Endothelial cell of umbilical vein (primary cell): ENCODE data around the gene TRIM59. TPM values are rescaled to one million over a fixed set of nuclear protein-coding genes. Genes with fewer than 3 reads are reported as not detected.

Source experiments
- BruUV-seq: library from RNA; stranded (reverse); fragments of 400-500 nt; replicated peaks from 2 replicates; lab custom pipeline; 2021; lab: Mats Ljungman, UMichigan
- CTCF ChIA-PET: fragments of 300-600, 350-600 bp; sonication (Branson Sonifier 250); formaldehyde crosslinking; loops from one replicate; lab custom pipeline; 2021; ENCODE audit warnings: antibody characterized with exemption, inconsistent platforms; lab: Charles Lee
- POLR2A ChIA-PET: fragments of 300-600, 350-600 bp; sonication (Branson Sonifier 250); formaldehyde crosslinking; loops from one replicate; lab custom pipeline; 2021; ENCODE audit warnings: antibody characterized with exemption, inconsistent platforms; lab: Charles Lee
- DNase-seq: peaks from one replicate; pipeline ENCODE4 v3.0.0-alpha.2; 2011; ENCODE audit warnings: low read depth, low spot score
- FAIRE-seq: peaks from 2 replicates; lab custom pipeline; 2011; peaks lifted over from hg19 to GRCh38; lab: Jason Lieb, UNC
- H2AFZ ChIP-seq: 2 replicates; pipeline ENCODE4 v1.6.0; 2012; ENCODE audit warnings: low read depth, low read length, control low read depth, inconsistent platforms
- H3K27ac ChIP-seq: 2 replicates; pipeline ENCODE4 v1.5.1; 2011; ENCODE audit warnings: low read depth, mild to moderate bottlenecking, control low read depth, low read length, moderate library complexity; ENCODE audit not compliant: insufficient read depth
- H3K27me3 ChIP-seq, 2 experiments: 2 replicates each; pipeline versions ENCODE4 v1.6.0 to v1.6.1; 2011; ENCODE audit warnings: low read length in 2 of 2, mixed read lengths in 1 of 2; ENCODE audit not compliant: control insufficient read depth in 2 of 2, insufficient read depth in 2 of 2
- H3K36me3 ChIP-seq, 2 experiments: 2 replicates in 1 of 2; 3 replicates in 1 of 2; pipeline ENCODE4 v1.5.1; 2011; ENCODE audit warnings: low read length in 2 of 2, mild to moderate bottlenecking in 1 of 2, moderate library complexity in 1 of 2; ENCODE audit not compliant: control insufficient read depth in 2 of 2, insufficient read depth in 2 of 2; ENCODE audit errors: extremely low read depth in 1 of 2
- H3K4me1 ChIP-seq: 3 replicates; pipeline ENCODE4 v1.5.1; 2011; ENCODE audit warnings: mild to moderate bottlenecking, low read length; ENCODE audit not compliant: control insufficient read depth, insufficient read depth; ENCODE audit errors: extremely low read depth
- H3K4me2 ChIP-seq: 2 replicates; pipeline ENCODE4 v1.6.1; 2011; ENCODE audit warnings: low read length, control low read depth, mixed read lengths; ENCODE audit not compliant: insufficient read depth
- H3K4me3 ChIP-seq, 3 experiments: fragments of 200-600 bp in 1 of 3; sonication (generic), shearing (Covaris generic) in 1 of 3; replicated peaks in 1 of 3; 2 replicates each; pipeline ENCODE4 v1.5.1; 2011 to 2016; ENCODE audit warnings: control low read depth in 3 of 3, low read length in 3 of 3, mild to moderate bottlenecking in 2 of 3, inconsistent platforms in 1 of 3, low read depth in 1 of 3, moderate library complexity in 1 of 3; ENCODE audit not compliant: insufficient read depth in 1 of 3
- H3K79me2 ChIP-seq: 2 replicates; pipeline ENCODE4 v1.6.0; 2012; ENCODE audit warnings: low read length, inconsistent platforms; ENCODE audit not compliant: control insufficient read depth, insufficient read depth
- H3K9ac ChIP-seq: replicated peaks from 2 replicates; pipeline ENCODE3; 2011; ENCODE audit warnings: low read length, control low read depth; ENCODE audit not compliant: insufficient read depth; ENCODE audit errors: extremely low read depth
- H3K9me1 ChIP-seq: replicated peaks from 3 replicates; pipeline ENCODE4 v1.6.0; 2011; ENCODE audit warnings: mild to moderate bottlenecking, low read length; ENCODE audit not compliant: control insufficient read depth, insufficient read depth; ENCODE audit errors: extremely low read depth
- H3K9me3 ChIP-seq: replicated peaks from 2 replicates; pipeline ENCODE4 v1.5.1; 2012; ENCODE audit warnings: low read length, inconsistent platforms; ENCODE audit not compliant: control insufficient read depth, insufficient read depth
- H4K20me1 ChIP-seq: replicated peaks from 2 replicates; pipeline ENCODE3; 2011; ENCODE audit warnings: mild to moderate bottlenecking, low read length; ENCODE audit not compliant: control insufficient read depth, insufficient read depth; ENCODE audit errors: extremely low read depth
- EZH2 ChIP-seq: IDR thresholded peaks from 2 replicates; pipeline ENCODE4 v1.6.1; 2012; ENCODE audit warnings: borderline replicate concordance, low read depth, mild to moderate bottlenecking, moderate library complexity, low read length, inconsistent platforms; ENCODE audit not compliant: severe bottlenecking
- FOS ChIP-seq: IDR thresholded peaks from 2 replicates; pipeline ENCODE4 v1.6.1; 2011; ENCODE audit warnings: mild to moderate bottlenecking, low read length, moderate library complexity, borderline replicate concordance; ENCODE audit not compliant: insufficient read depth
- GATA2 ChIP-seq: IDR thresholded peaks from 2 replicates; pipeline ENCODE4 v1.7.0; 2011; ENCODE audit warnings: low read depth, mild to moderate bottlenecking, moderate library complexity, mixed read lengths, low read length; ENCODE audit not compliant: insufficient read length, insufficient read depth
- JUN ChIP-seq: IDR thresholded peaks from 2 replicates; pipeline ENCODE4 v1.6.1; 2011; ENCODE audit warnings: borderline replicate concordance, low read depth; ENCODE audit not compliant: insufficient read length, insufficient read depth
- MYC ChIP-seq: IDR thresholded peaks from one replicate; pipeline ENCODE4 v1.6.1; 2011; ENCODE audit warnings: mild to moderate bottlenecking, low read depth, low read length
- POLR2A ChIP-seq: IDR thresholded peaks from 2 replicates; pipeline ENCODE4 v1.6.1; 2012; ENCODE audit warnings: low read depth, mild to moderate bottlenecking, control low read depth, low read length
- POLR2AphosphoS5 ChIP-seq: IDR thresholded peaks from 2 replicates; pipeline ENCODE4 v1.6.1; 2012; ENCODE audit warnings: low read depth, mild to moderate bottlenecking, control low read depth, low read length, moderate library complexity; ENCODE audit not compliant: insufficient read depth
- dilution Hi-C: fragments of 300-500 bp; cut with MboI; formaldehyde crosslinking; loops from one replicate; pipeline ENCODE4 v1.15.0; 2019; ENCODE audit warnings: low sequenced_read_pairs; ENCODE audit not compliant: extremely low pct_ligation_motif_present
- intact Hi-C: fragments of 100-400 bp; cut with micrococcal nuclease; formaldehyde crosslinking; loops from one replicate; pipeline ENCODE4 v1.10.0; 2022
- polyA plus RNA-seq, 4 experiments: library from polyadenylated mRNA; depleted of rRNA in 3 of 4; stranded (reverse) in 3 of 4; unstranded in 1 of 4; fragments of >200 nt; gene quantifications; 2 replicates each; pipeline versions ENCODE4 v1.2.1 to v1.2.3, GENCODE V29; 2011 to 2012; ENCODE audit warnings: missing spikeins in 1 of 4
- total RNA-seq: library from RNA; stranded (reverse); gene quantifications from 2 replicates; pipeline ENCODE4 v1.2.3, GENCODE V29; 2021
- TF ChIP-seq, protein P1 (sequence below): IDR thresholded peaks from 2 replicates; pipeline ENCODE4 v1.6.1; 2011; ENCODE audit not compliant: insufficient read depth, insufficient read length
- TF ChIP-seq, protein P2 (sequence below), 2 donors: IDR thresholded peaks; 1 replicate in 1 of 2; 2 replicates in 1 of 2; pipeline ENCODE4 v1.5.1; 2011; ENCODE audit warnings: low read length in 2 of 2, mild to moderate bottlenecking in 2 of 2, moderate library complexity in 2 of 2, control low read depth in 1 of 2, inconsistent platforms in 1 of 2, low read depth in 1 of 2; ENCODE audit not compliant: insufficient read depth in 1 of 2; ENCODE audit errors: extremely low read depth in 1 of 2

TRIM59 gene
- total and polyA plus RNA-seq, 2 donors (not counting 3 experiments of a cell fraction or from before 2014, with no cell fraction given), result 6.8 to 33.0 TPM

- no peak overlapping the region for H3K4me3 ChIP-seq
- no TSS peak for BruUV-seq
- no peak overlapping the region for H3K4me2 ChIP-seq
- dilution Hi-C loops (no loop called here), intact Hi-C loops (no loop called here)
- ChIA-PET POLR2A (no interaction called here), CTCF (interaction anchor here (1.5 to 3.6 kb wide), 2 partner anchors 10 to 13 kb away, joined by 3 to 11 read pairs; no protein-coding TSS in a partner anchor)
- no peaks in the 10 kb centered on the region for H3K36me3 ChIP-seq
- H3K9me1 ChIP-seq, result no peaks in the 10 kb centered on the region
- no peaks in the 10 kb centered on the region for H3K9me3 ChIP-seq
- no peaks in the 10 kb centered on the region for H4K20me1 ChIP-seq
- DNase-seq (no peak), FAIRE-seq (no peak)
- H3K27me3 ChIP-seq, result peaks cover 10 to 16% of the 10 kb centered on the region in 2 experiments
- H3K79me2 ChIP-seq, result no peaks in the 10 kb centered on the region
- no peak for TF ChIP-seq JUN
- no peak for TF ChIP-seq POLR2AphosphoS5
- no peak for TF ChIP-seq POLR2A
- TF ChIP-seq FOS, result no peak
- no peak for TF ChIP-seq MYC
- TF ChIP-seq, protein P1, sequence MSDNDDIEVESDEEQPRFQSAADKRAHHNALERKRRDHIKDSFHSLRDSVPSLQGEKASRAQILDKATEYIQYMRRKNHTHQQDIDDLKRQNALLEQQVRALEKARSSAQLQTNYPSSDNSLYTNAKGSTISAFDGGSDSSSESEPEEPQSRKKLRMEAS, result no peak
- TF ChIP-seq, protein P2, sequence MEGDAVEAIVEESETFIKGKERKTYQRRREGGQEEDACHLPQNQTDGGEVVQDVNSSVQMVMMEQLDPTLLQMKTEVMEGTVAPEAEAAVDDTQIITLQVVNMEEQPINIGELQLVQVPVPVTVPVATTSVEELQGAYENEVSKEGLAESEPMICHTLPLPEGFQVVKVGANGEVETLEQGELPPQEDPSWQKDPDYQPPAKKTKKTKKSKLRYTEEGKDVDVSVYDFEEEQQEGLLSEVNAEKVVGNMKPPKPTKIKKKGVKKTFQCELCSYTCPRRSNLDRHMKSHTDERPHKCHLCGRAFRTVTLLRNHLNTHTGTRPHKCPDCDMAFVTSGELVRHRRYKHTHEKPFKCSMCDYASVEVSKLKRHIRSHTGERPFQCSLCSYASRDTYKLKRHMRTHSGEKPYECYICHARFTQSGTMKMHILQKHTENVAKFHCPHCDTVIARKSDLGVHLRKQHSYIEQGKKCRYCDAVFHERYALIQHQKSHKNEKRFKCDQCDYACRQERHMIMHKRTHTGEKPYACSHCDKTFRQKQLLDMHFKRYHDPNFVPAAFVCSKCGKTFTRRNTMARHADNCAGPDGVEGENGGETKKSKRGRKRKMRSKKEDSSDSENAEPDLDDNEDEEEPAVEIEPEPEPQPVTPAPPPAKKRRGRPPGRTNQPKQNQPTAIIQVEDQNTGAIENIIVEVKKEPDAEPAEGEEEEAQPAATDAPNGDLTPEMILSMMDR (IDR thresholded peaks at IDR 0.05; ENCODE audit: extremely low read depth in 1 of 2, insufficient read depth in 1 of 2, low read depth in 1 of 2, low read length in 2 of 2), result no peak
- no peak for TF ChIP-seq GATA2
- no peak for TF ChIP-seq EZH2
- H3K27ac ChIP-seq, result no peak overlapping the region
- H3K9ac ChIP-seq, result no peak overlapping the region
- H3K4me1 ChIP-seq, result no peaks in the 10 kb centered on the region
- H2AFZ ChIP-seq, result no peak overlapping the region
Measured at GRCh38 chr3:160478338-160478737, 28.8 kb upstream of the TRIM59 start.
